ENCODE measurements around the gene MARCHF3.
"Not testable (repeated sequence)": the region's sequence is repeated elsewhere in the genome, so short reads cannot be mapped to it uniquely, and the experiment has no call there.

MARCHF3 gene

DNA sequence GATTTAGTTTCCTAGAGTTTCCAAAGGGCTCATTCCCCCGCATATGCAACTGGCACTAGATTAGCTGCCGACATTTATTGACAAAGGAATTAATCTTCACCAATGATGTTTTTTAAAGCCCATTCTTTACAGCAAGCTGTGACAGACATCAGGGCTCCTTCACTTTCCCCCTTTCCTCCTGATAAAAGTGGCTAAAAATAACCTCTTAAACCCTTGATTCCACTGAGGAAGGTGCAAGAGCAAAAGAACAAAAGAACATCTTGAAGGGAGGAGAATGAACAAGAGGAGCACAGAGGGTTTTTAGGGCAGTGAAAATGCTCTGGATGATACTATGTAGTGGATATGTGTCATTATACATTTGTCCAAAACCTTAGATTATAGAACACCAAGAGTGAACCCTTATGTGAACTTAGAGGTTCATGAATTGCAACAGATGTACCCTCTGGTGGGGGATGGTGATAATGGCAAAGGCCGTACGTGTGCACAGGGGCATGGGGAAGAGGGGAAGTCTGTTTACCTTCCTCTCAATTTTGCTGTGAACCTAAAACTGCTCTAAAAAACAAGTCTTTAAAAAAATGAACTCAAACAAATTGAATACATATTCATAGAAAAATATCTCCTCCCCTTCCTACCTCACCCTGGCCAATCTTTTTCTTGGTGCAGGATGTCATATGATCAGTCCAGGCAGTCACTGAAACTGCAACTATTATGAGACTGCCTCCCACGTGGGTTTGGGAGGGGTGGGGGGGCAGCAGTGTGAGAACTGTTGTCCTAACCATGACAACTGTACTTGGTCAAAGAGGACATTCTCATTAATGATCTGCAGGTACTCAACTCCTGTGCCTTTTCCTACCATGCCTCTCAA is 83.0 kb downstream of the MARCHF3 start:
- TF ChIP-seq CTCF (IDR thresholded peaks at IDR 0.05; ENCODE audit: extremely low read depth, missing control alignments) = no peak
- peak; percentile 61 for DNase-seq (ENCODE audit: low spot score)

GRCh38 chr5:126942908-126943307 is 87.5 kb downstream of the MARCHF3 start:
- DNase-seq (ENCODE audit: low spot score) = not testable (repeated sequence)

DNA sequence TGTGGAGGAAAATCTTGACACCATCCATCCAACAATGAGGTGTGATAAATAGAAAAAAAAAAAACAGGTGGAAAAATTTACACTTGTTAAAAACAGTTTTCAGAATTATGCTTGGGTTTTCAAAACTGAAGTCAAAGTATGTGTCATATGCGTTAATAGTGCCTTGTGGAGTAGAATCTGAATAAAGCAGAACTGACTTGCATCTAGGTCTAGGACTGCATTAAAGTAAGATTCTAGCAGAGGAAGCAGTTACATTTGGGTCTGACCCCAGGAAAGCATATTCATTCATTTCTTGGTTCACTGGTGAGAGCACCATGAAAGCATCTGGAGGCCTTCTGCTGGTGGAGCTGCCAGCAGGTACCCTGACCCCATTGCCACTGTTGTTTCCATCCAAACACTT is 89.0 kb downstream of the MARCHF3 start:
- TF ChIP-seq CTCF (IDR thresholded peaks at IDR 0.05; ENCODE audit: extremely low read depth, missing control alignments) = no peak
- no peak for DNase-seq (ENCODE audit: low spot score)

DNA sequence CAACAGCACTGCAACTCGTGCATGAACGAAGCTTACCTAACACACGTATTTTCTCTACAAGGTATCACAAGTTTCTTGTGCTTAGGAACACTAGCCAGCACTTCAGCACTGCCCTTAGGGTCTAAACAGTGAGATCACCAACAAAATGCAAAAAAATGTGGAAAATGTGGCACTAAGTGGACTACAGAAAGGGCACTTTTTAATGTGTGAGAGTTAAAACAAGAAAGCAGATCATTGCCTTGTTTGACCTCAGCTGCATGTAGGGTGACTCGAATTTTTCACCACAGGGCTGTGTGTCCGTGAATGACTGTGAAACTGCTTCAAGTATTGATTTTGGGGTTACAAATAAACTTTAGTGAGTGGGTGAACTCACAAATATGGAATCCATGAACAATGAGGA is 90.5 kb downstream of the MARCHF3 start:
- DNase-seq (ENCODE audit: low spot score) = no peak
- no peak for TF ChIP-seq CTCF (IDR thresholded peaks at IDR 0.05; ENCODE audit: extremely low read depth, missing control alignments)

DNA sequence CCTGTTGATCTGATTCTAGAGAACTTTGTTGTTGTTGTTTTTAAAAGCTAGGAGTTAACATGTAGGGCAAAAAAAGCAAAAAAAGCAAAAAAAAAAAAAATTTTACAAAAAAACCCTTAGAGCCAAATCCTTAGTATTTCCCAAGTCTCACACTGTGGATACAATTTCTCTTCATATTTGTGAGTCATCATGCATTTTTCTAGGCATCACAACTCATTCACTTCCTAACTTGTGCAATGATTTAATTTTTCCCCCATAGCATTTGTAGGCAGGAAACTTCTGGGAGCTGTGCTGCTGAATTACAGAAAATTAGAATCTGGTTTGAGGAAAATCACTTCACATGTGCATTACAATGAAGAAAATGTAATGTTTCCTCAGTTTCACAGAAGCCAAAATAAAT is 91.9 kb downstream of the MARCHF3 start:
- DNase-seq (ENCODE audit: low spot score) = no peak
- no peak for TF ChIP-seq CTCF (IDR thresholded peaks at IDR 0.05; ENCODE audit: extremely low read depth, missing control alignments)

DNA sequence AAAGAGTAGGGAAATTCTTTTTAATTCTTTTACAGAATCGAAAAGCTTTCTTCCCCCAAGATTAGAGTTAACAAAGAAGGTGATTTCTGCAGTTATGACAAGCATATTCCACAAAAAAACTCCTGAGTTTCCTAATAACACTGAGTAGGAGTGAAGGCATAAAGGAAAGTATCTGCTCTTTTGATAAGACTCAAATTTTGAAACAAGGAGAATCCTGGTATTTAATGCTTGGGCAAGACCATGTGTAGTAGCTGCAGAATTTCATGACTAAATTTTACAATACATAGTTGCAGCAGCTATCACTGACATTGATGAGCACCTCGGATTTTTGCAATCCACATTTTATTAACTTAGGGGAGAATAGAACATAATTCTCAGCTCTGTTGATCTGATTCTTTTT is 92.6 kb downstream of the MARCHF3 start:
- TF ChIP-seq CTCF (IDR thresholded peaks at IDR 0.05; ENCODE audit: extremely low read depth, missing control alignments) = no peak
- no peak for DNase-seq (ENCODE audit: low spot score)

DNA sequence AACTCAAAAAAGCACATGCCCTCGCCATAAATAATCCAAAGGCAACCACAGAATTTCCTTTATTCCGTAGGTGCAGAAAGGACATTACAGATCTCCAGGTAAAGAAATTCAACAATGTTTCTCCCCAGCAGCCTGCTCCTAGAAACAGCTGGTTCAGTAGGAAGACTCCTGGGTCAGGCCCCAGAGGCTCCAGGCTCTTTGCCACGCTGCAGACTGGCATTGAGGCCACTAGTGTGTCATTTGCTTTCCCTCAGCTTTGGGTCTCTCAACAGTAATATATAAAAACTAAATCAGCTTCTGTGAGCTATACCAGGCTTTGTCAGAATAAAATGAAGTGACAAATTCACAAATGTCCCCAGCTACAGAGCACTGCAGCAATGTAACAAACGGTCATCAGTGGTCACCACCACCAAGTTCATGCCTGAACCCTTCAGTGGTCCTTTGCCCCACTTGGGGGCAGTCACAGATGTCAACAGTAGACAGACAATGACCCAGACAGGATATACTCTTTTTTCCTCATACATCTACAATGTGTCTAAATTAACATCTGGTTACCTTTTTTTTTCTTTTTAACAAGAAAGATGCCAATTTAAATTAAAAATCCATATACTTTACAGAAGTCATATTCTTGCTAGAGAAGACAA is 93.5 kb downstream of the MARCHF3 start:
- no peak for DNase-seq (ENCODE audit: low spot score)
- no peak for TF ChIP-seq CTCF (IDR thresholded peaks at IDR 0.05; ENCODE audit: extremely low read depth, missing control alignments)

All from GM20000 (cell line).